SJSA1 (cell line): ENCODE data around the gene ACOT4. TPM values are rescaled to one million over a fixed set of nuclear protein-coding genes. Genes with fewer than 3 reads are reported as not detected.
"Not testable (repeated sequence)": the region's sequence is repeated elsewhere in the genome, so short reads cannot be mapped to it uniquely, and the experiment has no call there.

Experiments used
- DNase-seq, 2 experiments: peaks; one replicate each; pipeline ENCODE4 v3.0.0-alpha.2; 2015 to 2020; ENCODE audit warnings: low spot score in 2 of 2, low read depth in 1 of 2
- H3K27ac ChIP-seq: fragments of 250-450 bp; sonication (Bioruptor Pico); 2 replicates; pipeline ENCODE4 v1.5.1; 2020; ENCODE audit warnings: mild to moderate bottlenecking, moderate library complexity
- H3K27me3 ChIP-seq: fragments of 250-450 bp; sonication (Bioruptor Pico); replicated peaks from 2 replicates; pipeline ENCODE4 v1.5.1; 2020; ENCODE audit warnings: mild to moderate bottlenecking, moderate library complexity
- H3K36me3 ChIP-seq: fragments of 250-450 bp; sonication (Bioruptor Pico); 2 replicates; pipeline ENCODE4 v1.5.1; 2020; ENCODE audit warnings: mild to moderate bottlenecking
- H3K4me1 ChIP-seq: fragments of 250-450 bp; sonication (Bioruptor Pico); replicated peaks from 2 replicates; pipeline ENCODE4 v1.6.1; 2021; ENCODE audit warnings: mild to moderate bottlenecking
- H3K4me3 ChIP-seq: fragments of 250-450 bp; sonication (Bioruptor Pico); 2 replicates; pipeline ENCODE4 v1.5.1; 2020; ENCODE audit warnings: mild to moderate bottlenecking
- H3K9me3 ChIP-seq: fragments of 250-450 bp; sonication (Bioruptor Pico); replicated peaks from 2 replicates; pipeline ENCODE4 v1.5.1; 2020; ENCODE audit warnings: mild to moderate bottlenecking
- total RNA-seq: library from RNA; depleted of rRNA; stranded (reverse); fragments of >200 nt; shearing (Covaris generic); gene quantifications from 2 replicates; pipeline ENCODE4 v1.2.3, GENCODE V29; 2014; rRNA removed

Gene ACOT4
- 1.1 and 2.1 TPM in 2 replicates for total RNA-seq

GRCh38 chr14:73591690-73592449, at the start of gene ACOT4:
ACOT4 (plus strand) TSS chr14:73591873; CDS start chr14:73591960, 87 bp downstream.
- DNase-seq: peak in 1 of 2 experiments; percentile 48
- Histone ChIP-seq H3K9me3 (no peaks in the 10 kb centered on the region), H3K27ac (no peak within 1 kb of the TSS), H3K4me3 (peak within 1 kb of the TSS; percentile 49), H3K4me1 (peaks cover 5% of the 10 kb centered on the region), H3K36me3 (no peaks in the 10 kb centered on the region), H3K27me3 (no peaks in the 10 kb centered on the region)

- H3K4me3 ChIP-seq, H3K36me3 ChIP-seq, H3K27me3 ChIP-seq, H3K4me1 ChIP-seq, DNase-seq, H3K27ac ChIP-seq, H3K9me3 ChIP-seq: not testable (repeated sequence)
Measured at GRCh38 chr14:73542961-73543360, 48.7 kb upstream of the ACOT4 start.

- not testable (repeated sequence) for H3K4me3 ChIP-seq, DNase-seq, H3K4me1 ChIP-seq, H3K36me3 ChIP-seq, H3K27ac ChIP-seq, H3K27me3 ChIP-seq, H3K9me3 ChIP-seq
Measured at GRCh38 chr14:73545353-73545752, 46.3 kb upstream of the ACOT4 start.

GRCh38 chr14:73549097-73549496, 42.6 kb upstream of the ACOT4 start:
- not testable (repeated sequence) for H3K27ac ChIP-seq, H3K4me1 ChIP-seq, DNase-seq, H3K36me3 ChIP-seq, H3K27me3 ChIP-seq, H3K4me3 ChIP-seq, H3K9me3 ChIP-seq

- H3K36me3 ChIP-seq, H3K4me1 ChIP-seq, DNase-seq, H3K4me3 ChIP-seq, H3K27me3 ChIP-seq, H3K9me3 ChIP-seq, H3K27ac ChIP-seq: not testable (repeated sequence)
Measured at GRCh38 chr14:73549889-73550524, 41.7 kb upstream of the ACOT4 start.

GRCh38 chr14:73553845-73554244, 37.8 kb upstream of the ACOT4 start:
- H3K4me1 ChIP-seq: no peaks in the 10 kb centered on the region
- no peaks in the 10 kb centered on the region for H3K9me3 ChIP-seq
- DNase-seq: no peak
- H3K36me3 ChIP-seq: no peaks in the 10 kb centered on the region
- no peak overlapping the region for H3K4me3 ChIP-seq
- H3K27me3 ChIP-seq: no peaks in the 10 kb centered on the region
- H3K27ac ChIP-seq: no peak overlapping the region

GRCh38 chr14:73557201-73557600, 34.5 kb upstream of the ACOT4 start:
- H3K27me3 ChIP-seq, H3K4me3 ChIP-seq: not testable (repeated sequence)

GRCh38 chr14:73558238-73558637, 33.4 kb upstream of the ACOT4 start:
- not testable (repeated sequence) for DNase-seq, H3K4me1 ChIP-seq, H3K9me3 ChIP-seq, H3K27me3 ChIP-seq, H3K4me3 ChIP-seq, H3K27ac ChIP-seq, H3K36me3 ChIP-seq

More at GRCh38 chr14:73557201-73557600, 34.5 kb upstream of the ACOT4 start:
- not testable (repeated sequence) for H3K27ac ChIP-seq, H3K4me1 ChIP-seq, H3K9me3 ChIP-seq, DNase-seq, H3K36me3 ChIP-seq

GRCh38 chr14:73562256-73562655, 29.4 kb upstream of the ACOT4 start:
- H3K27ac ChIP-seq, H3K4me1 ChIP-seq, H3K9me3 ChIP-seq, H3K36me3 ChIP-seq, H3K4me3 ChIP-seq, DNase-seq, H3K27me3 ChIP-seq: not testable (repeated sequence)

GRCh38 chr14:73562696-73563095, 29.0 kb upstream of the ACOT4 start:
- H3K27me3 ChIP-seq, DNase-seq: not testable (repeated sequence)

GRCh38 chr14:73566431-73566830, 25.2 kb upstream of the ACOT4 start:
- not testable (repeated sequence) for H3K27ac ChIP-seq, H3K4me3 ChIP-seq, H3K36me3 ChIP-seq, H3K27me3 ChIP-seq, H3K9me3 ChIP-seq, DNase-seq
- H3K4me1 ChIP-seq: peaks cover 20% of the 10 kb centered on the region

More at GRCh38 chr14:73562696-73563095, 29.0 kb upstream of the ACOT4 start:
- not testable (repeated sequence) for H3K36me3 ChIP-seq, H3K27ac ChIP-seq, H3K4me1 ChIP-seq, H3K9me3 ChIP-seq, H3K4me3 ChIP-seq

- not testable (repeated sequence) for H3K27me3 ChIP-seq, H3K4me3 ChIP-seq, H3K9me3 ChIP-seq, H3K27ac ChIP-seq, H3K36me3 ChIP-seq, DNase-seq
- H3K4me1 ChIP-seq: peaks cover 20% of the 10 kb centered on the region
Measured at GRCh38 chr14:73566935-73567334, 24.7 kb upstream of the ACOT4 start.

GRCh38 chr14:73567358-73567757, 24.3 kb upstream of the ACOT4 start:
- H3K9me3 ChIP-seq: no peaks in the 10 kb centered on the region
- peaks cover 20% of the 10 kb centered on the region for H3K4me1 ChIP-seq
- H3K36me3 ChIP-seq: peaks cover 10% of the 10 kb centered on the region; the same call in 1 of the 2 replicates
- H3K27me3 ChIP-seq: no peaks in the 10 kb centered on the region
- DNase-seq: no peak
- H3K27ac ChIP-seq: no peak overlapping the region
- H3K4me3 ChIP-seq: no peak overlapping the region
